Adrenal gland (tissue), 5 donors: Measurements from ENCODE around the gene PPP2R5A.

ENCODE experiments used
- CTCF ChIP-seq, 6 experiments: fragments of 450-650 bp in 4 of 6; fragments of 200-600 bp in 2 of 6; sonication (generic) in 1 of 6; IDR thresholded peaks; 1 replicate in 5 of 6; 2 replicates in 1 of 6; pipeline versions ENCODE4 v1.5.1 to v1.8.0; 2016 to 2021; ENCODE audit warnings: antibody characterized with exemption in 6 of 6, mild to moderate bottlenecking in 2 of 6, moderate library complexity in 1 of 6
- POLR2A ChIP-seq, 2 donors: fragments of 450-650 bp; IDR thresholded peaks; one replicate each; pipeline ENCODE4 v1.6.1; 2017; ENCODE audit warnings: antibody characterized with exemption in 2 of 2, mild to moderate bottlenecking in 2 of 2, moderate library complexity in 1 of 2
- donor health status: DM: no; HTN: no; CAD: no.

- TF ChIP-seq CTCF (IDR thresholded peaks at IDR 0.05) = no peak
- no peak for TF ChIP-seq POLR2A (IDR thresholded peaks at IDR 0.05)
Measured at GRCh38 chr1:212359794-212360479, 74.7 kb downstream of the PPP2R5A start.
